ENCODE data around the gene LIN37. TPM values are rescaled to one million over a fixed set of nuclear protein-coding genes. Genes with fewer than 3 reads are reported as not detected.
A peak's percentile ranks its signal among the peaks of the same experiment; 100 is the strongest.

LIN37 gene
- total and polyA plus RNA-seq, 9 of the 15 experiments (the other 6 are each of a cell fraction or from before 2014, with no cell fraction given), result 1.2 to 12.5 (median 8.6) TPM

DNA sequence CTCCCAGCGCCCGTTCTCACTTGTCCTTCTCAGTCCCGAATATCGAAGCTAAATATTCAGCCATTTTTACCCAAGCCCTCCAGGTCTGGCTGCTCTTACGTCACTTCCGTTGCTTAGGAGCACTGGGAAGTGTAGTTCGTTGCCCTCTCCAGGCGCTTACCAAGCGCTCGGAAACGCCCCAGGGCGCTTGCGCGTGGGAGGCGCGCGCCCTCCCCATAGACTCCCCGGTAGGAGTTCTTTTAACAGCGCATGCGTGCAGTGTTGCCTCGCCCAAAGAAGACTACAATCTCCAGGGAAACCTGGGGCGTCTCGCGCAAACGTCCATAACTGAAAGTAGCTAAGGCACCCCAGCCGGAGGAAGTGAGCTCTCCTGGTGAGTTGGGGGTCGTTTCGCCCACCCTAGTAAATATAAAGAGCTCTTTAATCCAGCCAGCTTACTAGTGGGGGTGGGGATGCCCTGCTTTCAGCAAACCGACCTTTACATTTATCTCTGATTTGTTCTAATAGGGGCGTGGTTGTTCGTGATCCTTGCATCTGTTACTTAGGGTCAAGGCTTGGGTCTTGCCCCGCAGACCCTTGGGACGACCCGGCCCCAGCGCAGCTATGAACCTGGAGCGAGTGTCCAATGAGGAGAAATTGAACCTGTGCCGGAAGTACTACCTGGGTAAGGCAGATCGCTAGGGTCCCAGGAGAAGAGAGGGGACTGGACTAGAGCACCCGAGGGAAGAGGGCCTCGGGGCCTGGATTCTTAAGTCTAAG, 2.9 kb upstream of the LIN37 start, which contains the start of the genes PSENEN and U2AF1L4 (continued):
- TF ChIP-seq, protein P1, sequence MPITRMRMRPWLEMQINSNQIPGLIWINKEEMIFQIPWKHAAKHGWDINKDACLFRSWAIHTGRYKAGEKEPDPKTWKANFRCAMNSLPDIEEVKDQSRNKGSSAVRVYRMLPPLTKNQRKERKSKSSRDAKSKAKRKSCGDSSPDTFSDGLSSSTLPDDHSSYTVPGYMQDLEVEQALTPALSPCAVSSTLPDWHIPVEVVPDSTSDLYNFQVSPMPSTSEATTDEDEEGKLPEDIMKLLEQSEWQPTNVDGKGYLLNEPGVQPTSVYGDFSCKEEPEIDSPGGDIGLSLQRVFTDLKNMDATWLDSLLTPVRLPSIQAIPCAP (CRISPR knock-in tag; IDR thresholded peaks at IDR 0.05; ENCODE audit: borderline replicate concordance), result 0 out of 2 replicates have a peak, but pooled peaks have one; percentile 43
- TF ChIP-seq, protein P2, sequence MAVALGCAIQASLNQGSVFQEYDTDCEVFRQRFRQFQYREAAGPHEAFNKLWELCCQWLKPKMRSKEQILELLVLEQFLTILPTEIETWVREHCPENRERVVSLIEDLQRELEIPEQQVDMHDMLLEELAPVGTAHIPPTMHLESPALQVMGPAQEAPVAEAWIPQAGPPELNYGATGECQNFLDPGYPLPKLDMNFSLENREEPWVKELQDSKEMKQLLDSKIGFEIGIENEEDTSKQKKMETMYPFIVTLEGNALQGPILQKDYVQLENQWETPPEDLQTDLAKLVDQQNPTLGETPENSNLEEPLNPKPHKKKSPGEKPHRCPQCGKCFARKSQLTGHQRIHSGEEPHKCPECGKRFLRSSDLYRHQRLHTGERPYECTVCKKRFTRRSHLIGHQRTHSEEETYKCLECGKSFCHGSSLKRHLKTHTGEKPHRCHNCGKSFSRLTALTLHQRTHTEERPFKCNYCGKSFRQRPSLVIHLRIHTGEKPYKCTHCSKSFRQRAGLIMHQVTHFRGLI (CRISPR knock-in tag; IDR thresholded peaks at IDR 0.05), result no peak
- TF ChIP-seq SMAD2 (IDR thresholded peaks at IDR 0.05; ENCODE audit: low read depth, low read length) (no peak), ZNF778 (CRISPR knock-in tag; IDR thresholded peaks at IDR 0.05) (no peak), ZNF311 (CRISPR knock-in tag; IDR thresholded peaks at IDR 0.05) (no peak), ZNF76 (CRISPR knock-in tag; IDR thresholded peaks at IDR 0.05; ENCODE audit: borderline replicate concordance) (no peak), NRF1 (conservative IDR thresholded peaks at IDR 0.05 in 1 of 2, IDR thresholded peaks at IDR 0.05 in 1 of 2) (peak; percentile 99), KLF13 (tag; IDR thresholded peaks at IDR 0.05; ENCODE audit: borderline replicate concordance, low read depth) (no peak), ZNF668 (CRISPR knock-in tag; IDR thresholded peaks at IDR 0.05) (no peak), RBM22 (IDR thresholded peaks at IDR 0.05; ENCODE audit: low read depth, low read length, poor library complexity, severe bottlenecking) (no peak), WHSC1 (IDR thresholded peaks at IDR 0.05; ENCODE audit: low read length) (no peak)
- TF ChIP-seq, protein P3, sequence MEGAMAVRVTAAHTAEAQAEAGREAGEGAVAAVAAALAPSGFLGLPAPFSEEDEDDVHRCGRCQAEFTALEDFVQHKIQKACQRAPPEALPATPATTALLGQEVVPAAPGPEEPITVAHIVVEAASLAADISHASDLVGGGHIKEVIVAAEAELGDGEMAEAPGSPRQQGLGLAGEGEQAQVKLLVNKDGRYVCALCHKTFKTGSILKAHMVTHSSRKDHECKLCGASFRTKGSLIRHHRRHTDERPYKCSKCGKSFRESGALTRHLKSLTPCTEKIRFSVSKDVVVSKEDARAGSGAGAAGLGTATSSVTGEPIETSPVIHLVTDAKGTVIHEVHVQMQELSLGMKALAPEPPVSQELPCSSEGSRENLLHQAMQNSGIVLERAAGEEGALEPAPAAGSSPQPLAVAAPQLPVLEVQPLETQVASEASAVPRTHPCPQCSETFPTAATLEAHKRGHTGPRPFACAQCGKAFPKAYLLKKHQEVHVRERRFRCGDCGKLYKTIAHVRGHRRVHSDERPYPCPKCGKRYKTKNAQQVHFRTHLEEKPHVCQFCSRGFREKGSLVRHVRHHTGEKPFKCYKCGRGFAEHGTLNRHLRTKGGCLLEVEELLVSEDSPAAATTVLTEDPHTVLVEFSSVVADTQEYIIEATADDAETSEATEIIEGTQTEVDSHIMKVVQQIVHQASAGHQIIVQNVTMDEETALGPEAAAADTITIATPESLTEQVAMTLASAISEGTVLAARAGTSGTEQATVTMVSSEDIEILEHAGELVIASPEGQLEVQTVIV (CRISPR knock-in tag; IDR thresholded peaks at IDR 0.05; ENCODE audit: borderline replicate concordance), result no peak
- TF ChIP-seq, protein P4, sequence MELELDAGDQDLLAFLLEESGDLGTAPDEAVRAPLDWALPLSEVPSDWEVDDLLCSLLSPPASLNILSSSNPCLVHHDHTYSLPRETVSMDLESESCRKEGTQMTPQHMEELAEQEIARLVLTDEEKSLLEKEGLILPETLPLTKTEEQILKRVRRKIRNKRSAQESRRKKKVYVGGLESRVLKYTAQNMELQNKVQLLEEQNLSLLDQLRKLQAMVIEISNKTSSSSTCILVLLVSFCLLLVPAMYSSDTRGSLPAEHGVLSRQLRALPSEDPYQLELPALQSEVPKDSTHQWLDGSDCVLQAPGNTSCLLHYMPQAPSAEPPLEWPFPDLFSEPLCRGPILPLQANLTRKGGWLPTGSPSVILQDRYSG (tag; conservative IDR thresholded peaks at IDR 0.05; ENCODE audit: low read depth), result no peak
- TF ChIP-seq, protein P5, sequence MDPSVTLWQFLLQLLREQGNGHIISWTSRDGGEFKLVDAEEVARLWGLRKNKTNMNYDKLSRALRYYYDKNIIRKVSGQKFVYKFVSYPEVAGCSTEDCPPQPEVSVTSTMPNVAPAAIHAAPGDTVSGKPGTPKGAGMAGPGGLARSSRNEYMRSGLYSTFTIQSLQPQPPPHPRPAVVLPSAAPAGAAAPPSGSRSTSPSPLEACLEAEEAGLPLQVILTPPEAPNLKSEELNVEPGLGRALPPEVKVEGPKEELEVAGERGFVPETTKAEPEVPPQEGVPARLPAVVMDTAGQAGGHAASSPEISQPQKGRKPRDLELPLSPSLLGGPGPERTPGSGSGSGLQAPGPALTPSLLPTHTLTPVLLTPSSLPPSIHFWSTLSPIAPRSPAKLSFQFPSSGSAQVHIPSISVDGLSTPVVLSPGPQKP (CRISPR knock-in tag; IDR thresholded peaks at IDR 0.05), result no peak
- TF ChIP-seq, protein P6, sequence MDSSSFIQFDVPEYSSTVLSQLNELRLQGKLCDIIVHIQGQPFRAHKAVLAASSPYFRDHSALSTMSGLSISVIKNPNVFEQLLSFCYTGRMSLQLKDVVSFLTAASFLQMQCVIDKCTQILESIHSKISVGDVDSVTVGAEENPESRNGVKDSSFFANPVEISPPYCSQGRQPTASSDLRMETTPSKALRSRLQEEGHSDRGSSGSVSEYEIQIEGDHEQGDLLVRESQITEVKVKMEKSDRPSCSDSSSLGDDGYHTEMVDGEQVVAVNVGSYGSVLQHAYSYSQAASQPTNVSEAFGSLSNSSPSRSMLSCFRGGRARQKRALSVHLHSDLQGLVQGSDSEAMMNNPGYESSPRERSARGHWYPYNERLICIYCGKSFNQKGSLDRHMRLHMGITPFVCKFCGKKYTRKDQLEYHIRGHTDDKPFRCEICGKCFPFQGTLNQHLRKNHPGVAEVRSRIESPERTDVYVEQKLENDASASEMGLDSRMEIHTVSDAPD (CRISPR knock-in tag; IDR thresholded peaks at IDR 0.05), result no peak
- TF ChIP-seq, protein P7, sequence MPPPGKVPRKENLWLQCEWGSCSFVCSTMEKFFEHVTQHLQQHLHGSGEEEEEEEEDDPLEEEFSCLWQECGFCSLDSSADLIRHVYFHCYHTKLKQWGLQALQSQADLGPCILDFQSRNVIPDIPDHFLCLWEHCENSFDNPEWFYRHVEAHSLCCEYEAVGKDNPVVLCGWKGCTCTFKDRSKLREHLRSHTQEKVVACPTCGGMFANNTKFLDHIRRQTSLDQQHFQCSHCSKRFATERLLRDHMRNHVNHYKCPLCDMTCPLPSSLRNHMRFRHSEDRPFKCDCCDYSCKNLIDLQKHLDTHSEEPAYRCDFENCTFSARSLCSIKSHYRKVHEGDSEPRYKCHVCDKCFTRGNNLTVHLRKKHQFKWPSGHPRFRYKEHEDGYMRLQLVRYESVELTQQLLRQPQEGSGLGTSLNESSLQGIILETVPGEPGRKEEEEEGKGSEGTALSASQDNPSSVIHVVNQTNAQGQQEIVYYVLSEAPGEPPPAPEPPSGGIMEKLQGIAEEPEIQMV (tag; conservative IDR thresholded peaks at IDR 0.05; ENCODE audit: low read depth), result no peak

Data from K562 (cell line).